HG03378 (cell line): ENCODE results near the gene CCDC175.

Source experiments
- ATAC-seq: cut with Tn5 transposase; IDR thresholded peaks from one replicate; pipeline ENCODE4 v1.9.1; 2021; ENCODE audit warnings: mild to moderate bottlenecking, moderate library complexity; ENCODE audit not compliant: unreplicated experiment

Gene CCDC175

GRCh38 chr14:59576332-59577294 lies at the start of gene CCDC175:
TSS of gene CCDC175 (minus strand) at chr14:59576812. CDS start at chr14:59576775, 37 bp downstream.
- ATAC-seq, result peak; percentile 94

- no peak for ATAC-seq
Measured at GRCh38 chr14:59622631-59623030, 46.0 kb upstream of the CCDC175 start.

GRCh38 chr14:59619061-59619460 lies 42.4 kb upstream of the CCDC175 start:
- no peak for ATAC-seq

- ATAC-seq, result no peak
Measured at GRCh38 chr14:59601056-59601455, 24.4 kb upstream of the CCDC175 start.

GRCh38 chr14:59600211-59600945 lies 23.8 kb upstream of the CCDC175 start:
- ATAC-seq, result no peak

GRCh38 chr14:59595071-59595470 lies 18.5 kb upstream of the CCDC175 start:
- no peak for ATAC-seq

- ATAC-seq, result no peak
Measured at GRCh38 chr14:59591641-59592370, 15.2 kb upstream of the CCDC175 start.

- no peak for ATAC-seq
Measured at GRCh38 chr14:59588101-59588500, 11.5 kb upstream of the CCDC175 start.

- ATAC-seq, result no peak
Measured at GRCh38 chr14:59585891-59586554, 9.4 kb upstream of the CCDC175 start.

GRCh38 chr14:59583755-59584154 lies 7.1 kb upstream of the CCDC175 start:
- ATAC-seq, result no peak

GRCh38 chr14:59582845-59583509 lies 6.4 kb upstream of the CCDC175 start:
- no peak for ATAC-seq

GRCh38 chr14:59582161-59582560 lies 5.5 kb upstream of the CCDC175 start:
- no peak for ATAC-seq

- no peak for ATAC-seq
Measured at GRCh38 chr14:59580911-59581310, 4.3 kb upstream of the CCDC175 start.

GRCh38 chr14:59570122-59570521 lies 6.5 kb downstream of the CCDC175 start:
- no peak for ATAC-seq

GRCh38 chr14:59566725-59567124 lies 9.9 kb downstream of the CCDC175 start:
- no peak for ATAC-seq

GRCh38 chr14:59566296-59566695 lies 10.3 kb downstream of the CCDC175 start:
- no peak for ATAC-seq

GRCh38 chr14:59565087-59565486 lies 11.5 kb downstream of the CCDC175 start:
- no peak for ATAC-seq

GRCh38 chr14:59564366-59564765 lies 12.2 kb downstream of the CCDC175 start:
- ATAC-seq, result no peak

GRCh38 chr14:59547310-59547709 lies 29.3 kb downstream of the CCDC175 start:
- ATAC-seq, result no peak

- ATAC-seq, result no peak
Measured at GRCh38 chr14:59543873-59544272, 32.7 kb downstream of the CCDC175 start.
